ENCODE results near the gene EDN2.

EDN2 gene

GRCh38 chr1:41487126-41488039, 2.9 kb upstream of the EDN2 start:
- no peak overlapping the region for H3K27ac ChIP-seq
- no peak overlapping the region for H3K4me3 ChIP-seq (ENCODE audit: low read depth in 1 of 2, low read length in 1 of 2)
- no peaks in the 10 kb centered on the region for H3K9me3 ChIP-seq
- no peak for TF ChIP-seq CTCF (IDR thresholded peaks at IDR 0.05)
- H3K4me1 ChIP-seq (ENCODE audit: control insufficient read depth in 1 of 2, insufficient read depth in 1 of 2, low read depth in 1 of 2, low read length in 1 of 2): no peaks in the 10 kb centered on the region
- H3K36me3 ChIP-seq: no peaks in the 10 kb centered on the region
- H3K27me3 ChIP-seq: peaks cover 54% of the 10 kb centered on the region

GRCh38 chr1:41486371-41487125, 2.1 kb upstream of the EDN2 start:
- Histone ChIP-seq H3K9me3 (no peaks in the 10 kb centered on the region), H3K27ac (no peak overlapping the region), H3K27me3 (peaks cover 54% of the 10 kb centered on the region), H3K36me3 (no peaks in the 10 kb centered on the region), H3K4me3 (ENCODE audit: low read depth in 1 of 2, low read length in 1 of 2) (no peak overlapping the region), H3K4me1 (ENCODE audit: control insufficient read depth in 1 of 2, insufficient read depth in 1 of 2, low read depth in 1 of 2, low read length in 1 of 2) (no peaks in the 10 kb centered on the region)
- TF ChIP-seq CTCF (IDR thresholded peaks at IDR 0.05): no peak

GRCh38 chr1:41486053-41486370, 1.5 kb upstream of the EDN2 start:
- H3K27ac ChIP-seq: no peak overlapping the region
- H3K27me3 ChIP-seq: peaks cover 54% of the 10 kb centered on the region
- H3K9me3 ChIP-seq: no peaks in the 10 kb centered on the region
- H3K4me1 ChIP-seq (ENCODE audit: control insufficient read depth in 1 of 2, insufficient read depth in 1 of 2, low read depth in 1 of 2, low read length in 1 of 2): no peaks in the 10 kb centered on the region
- no peak for TF ChIP-seq CTCF (IDR thresholded peaks at IDR 0.05)
- no peak overlapping the region for H3K4me3 ChIP-seq (ENCODE audit: low read depth in 1 of 2, low read length in 1 of 2)
- H3K36me3 ChIP-seq: no peaks in the 10 kb centered on the region

GRCh38 chr1:41485605-41486004, 1.1 kb upstream of the EDN2 start:
- Histone ChIP-seq H3K9me3 (no peaks in the 10 kb centered on the region), H3K27me3 (peaks cover 54% of the 10 kb centered on the region), H3K27ac (no peak overlapping the region), H3K4me1 (ENCODE audit: control insufficient read depth in 1 of 2, insufficient read depth in 1 of 2, low read depth in 1 of 2, low read length in 1 of 2) (no peaks in the 10 kb centered on the region), H3K4me3 (ENCODE audit: low read depth in 1 of 2, low read length in 1 of 2) (no peak overlapping the region), H3K36me3 (no peaks in the 10 kb centered on the region)
- no peak for TF ChIP-seq CTCF (IDR thresholded peaks at IDR 0.05)

- no peaks in the 10 kb centered on the region for H3K9me3 ChIP-seq
- no peak overlapping the region for H3K4me3 ChIP-seq (ENCODE audit: low read depth in 1 of 2, low read length in 1 of 2)
- TF ChIP-seq CTCF (IDR thresholded peaks at IDR 0.05): no peak
- no peak overlapping the region for H3K27ac ChIP-seq
- H3K27me3 ChIP-seq: peaks cover 48% of the 10 kb centered on the region
- H3K36me3 ChIP-seq: no peaks in the 10 kb centered on the region
- H3K4me1 ChIP-seq (ENCODE audit: control insufficient read depth in 1 of 2, insufficient read depth in 1 of 2, low read depth in 1 of 2, low read length in 1 of 2): no peaks in the 10 kb centered on the region
These were observed 502 bp downstream of the EDN2 start for GRCh38 chr1:41483960-41484401.
